ENCODE data around the gene ADGRV1.

The ADGRV1 gene

GRCh38 chr5:91123291-91123690, 564.7 kb downstream of the ADGRV1 start:
- no peak for DNase-seq

GRCh38 chr5:91123901-91124300, 565.3 kb downstream of the ADGRV1 start:
- DNase-seq, result no peak

GRCh38 chr5:91125916-91126315, 567.3 kb downstream of the ADGRV1 start:
- no peak for DNase-seq

GRCh38 chr5:91126448-91126847, 567.9 kb downstream of the ADGRV1 start:
- no peak for DNase-seq

- no peak for DNase-seq
These were observed 568.3 kb downstream of the ADGRV1 start for GRCh38 chr5:91126888-91127287.

GRCh38 chr5:91127456-91128081, 569.0 kb downstream of the ADGRV1 start:
- DNase-seq, result no peak

- DNase-seq, result no peak
These were observed 570.0 kb downstream of the ADGRV1 start for GRCh38 chr5:91128604-91129003.

- no peak for DNase-seq
These were observed 571.2 kb downstream of the ADGRV1 start for GRCh38 chr5:91129748-91130147.

- no peak for DNase-seq
These were observed 572.2 kb downstream of the ADGRV1 start for GRCh38 chr5:91130759-91131158.

- DNase-seq, result no peak
These were observed 574.0 kb downstream of the ADGRV1 start for GRCh38 chr5:91132550-91132949.

- no peak for DNase-seq
These were observed 574.6 kb downstream of the ADGRV1 start for GRCh38 chr5:91133183-91133582.

GRCh38 chr5:91135475-91136248, 577.1 kb downstream of the ADGRV1 start:
- no peak for DNase-seq

GRCh38 chr5:91136271-91136670, 577.7 kb downstream of the ADGRV1 start:
- DNase-seq, result no peak

GRCh38 chr5:91137647-91138046, 579.0 kb downstream of the ADGRV1 start:
- DNase-seq, result no peak

- DNase-seq, result no peak
These were observed 581.1 kb downstream of the ADGRV1 start for GRCh38 chr5:91139572-91140200.

GRCh38 chr5:91140657-91141056, 582.1 kb downstream of the ADGRV1 start:
- no peak for DNase-seq

GRCh38 chr5:91141642-91142041, 583.0 kb downstream of the ADGRV1 start:
- no peak for DNase-seq

GRCh38 chr5:91142386-91142785, 583.8 kb downstream of the ADGRV1 start:
- DNase-seq, result no peak

- no peak for DNase-seq
These were observed 584.2 kb downstream of the ADGRV1 start for GRCh38 chr5:91142819-91143218.

- no peak for DNase-seq
These were observed 585.2 kb downstream of the ADGRV1 start for GRCh38 chr5:91143840-91144239.

GRCh38 chr5:91144491-91145332, 586.1 kb downstream of the ADGRV1 start:
- no peak for DNase-seq

GRCh38 chr5:91145333-91145620, 586.7 kb downstream of the ADGRV1 start:
- no peak for DNase-seq

GRCh38 chr5:91146230-91146629, 587.6 kb downstream of the ADGRV1 start:
- no peak for DNase-seq
